ENCODE data around the gene SFI1. TPM values are rescaled to one million over a fixed set of nuclear protein-coding genes. Genes with fewer than 3 reads are reported as not detected.

SFI1 gene
- polyA plus RNA-seq, 1 donor (not counting 4 experiments of a cell fraction or from before 2014, with no cell fraction given), result 10.7 TPM

- dilution Hi-C loops (cut with MboI; ENCODE audit: extremely low pct_ligation_motif_present, low sequenced_read_pairs), result no loop called here
- Histone ChIP-seq H3K27me3 (ENCODE audit: control insufficient read depth, extremely low read depth, insufficient read depth, low read length) (no peaks in the 10 kb centered on the region), H3K4me1 (ENCODE audit: control insufficient read depth, extremely low read depth, insufficient read depth, low read length) (peaks cover 38% of the 10 kb centered on the region), H3K36me3 (ENCODE audit: control insufficient read depth in 2 of 2, extremely low read depth in 1 of 2, insufficient read depth in 2 of 2, low read length in 2 of 2) (peaks cover 3 to 17% of the 10 kb centered on the region in 2 experiments), H3K4me3 (ENCODE audit: control insufficient read depth in 2 of 3, extremely low read depth in 1 of 3, insufficient read depth in 2 of 3, low read depth in 1 of 3, low read length in 3 of 3) (no peak overlapping the region), H4K20me1 (ENCODE audit: control insufficient read depth, extremely low read depth, insufficient read depth, low read length) (no peaks in the 10 kb centered on the region), H3K4me2 (ENCODE audit: control insufficient read depth, extremely low read depth, insufficient read depth, low read depth, low read length) (no peak overlapping the region), H3K79me2 (ENCODE audit: control insufficient read depth, insufficient read depth, low read length) (peaks cover 89% of the 10 kb centered on the region), H3K9me1 (ENCODE audit: control insufficient read depth, extremely low read depth, insufficient read depth, low read length) (no peaks in the 10 kb centered on the region), H3K27ac (ENCODE audit: control insufficient read depth, insufficient read depth, low read length) (peak overlapping the region; percentile 76), H2AFZ (ENCODE audit: control insufficient read depth, low read length) (no peak overlapping the region), H3K9me3 (ENCODE audit: control insufficient read depth, low read depth, low read length) (no peaks in the 10 kb centered on the region), H3K9ac (ENCODE audit: control insufficient read depth, extremely low read depth, insufficient read depth, low read length) (no peak overlapping the region)
- DNase-seq (ENCODE audit: low read depth, low spot score) (no peak), FAIRE-seq (no peak)
- TF ChIP-seq EZH2 (IDR thresholded peaks at IDR 0.05; ENCODE audit: low read length) (no peak), CTCF (optimal IDR thresholded peaks at IDR 0.05 in 1 of 3, IDR thresholded peaks at IDR 0.05 in 1 of 3, conservative IDR thresholded peaks at IDR 0.05 in 1 of 3; ENCODE audit: extremely low read depth in 1 of 3, insufficient read depth in 2 of 3, low read length in 3 of 3) (no peak)
These were observed 156.8 kb downstream of the SFI1 start for GRCh38 chr22:31652911-31653684.

GRCh38 chr22:31653944-31654343 is 157.6 kb downstream of the SFI1 start:
- H3K4me1 ChIP-seq (ENCODE audit: control insufficient read depth, extremely low read depth, insufficient read depth, low read length), result peaks cover 37% of the 10 kb centered on the region
- no peaks in the 10 kb centered on the region for H3K9me3 ChIP-seq (ENCODE audit: control insufficient read depth, low read depth, low read length)
- dilution Hi-C loops (cut with MboI; ENCODE audit: extremely low pct_ligation_motif_present, low sequenced_read_pairs), result no loop called here
- no peak for FAIRE-seq
- TF ChIP-seq EZH2 (IDR thresholded peaks at IDR 0.05; ENCODE audit: low read length), result no peak
- no peak for TF ChIP-seq CTCF (optimal IDR thresholded peaks at IDR 0.05 in 1 of 3, IDR thresholded peaks at IDR 0.05 in 1 of 3, conservative IDR thresholded peaks at IDR 0.05 in 1 of 3; ENCODE audit: extremely low read depth in 1 of 3, insufficient read depth in 2 of 3, low read length in 3 of 3)
- H3K27me3 ChIP-seq (ENCODE audit: control insufficient read depth, extremely low read depth, insufficient read depth, low read length), result no peaks in the 10 kb centered on the region
- H3K9ac ChIP-seq (ENCODE audit: control insufficient read depth, extremely low read depth, insufficient read depth, low read length), result no peak overlapping the region
- no peak overlapping the region for H3K4me3 ChIP-seq (ENCODE audit: control insufficient read depth in 2 of 3, extremely low read depth in 1 of 3, insufficient read depth in 2 of 3, low read depth in 1 of 3, low read length in 3 of 3)
- H3K36me3 ChIP-seq (ENCODE audit: control insufficient read depth in 2 of 2, extremely low read depth in 1 of 2, insufficient read depth in 2 of 2, low read length in 2 of 2), result peaks cover 1 to 10% of the 10 kb centered on the region in 2 experiments
- no peak overlapping the region for H2AFZ ChIP-seq (ENCODE audit: control insufficient read depth, low read length)
- DNase-seq (ENCODE audit: low read depth, low spot score), result no peak
- peak overlapping the region; percentile 3 for H3K27ac ChIP-seq (ENCODE audit: control insufficient read depth, insufficient read depth, low read length)
- no peaks in the 10 kb centered on the region for H3K9me1 ChIP-seq (ENCODE audit: control insufficient read depth, extremely low read depth, insufficient read depth, low read length)
- no peaks in the 10 kb centered on the region for H4K20me1 ChIP-seq (ENCODE audit: control insufficient read depth, extremely low read depth, insufficient read depth, low read length)
- peaks cover 93% of the 10 kb centered on the region for H3K79me2 ChIP-seq (ENCODE audit: control insufficient read depth, insufficient read depth, low read length)
- H3K4me2 ChIP-seq (ENCODE audit: control insufficient read depth, extremely low read depth, insufficient read depth, low read depth, low read length), result no peak overlapping the region
